ENCODE data around the gene TPH1.

The TPH1 gene

DNA sequence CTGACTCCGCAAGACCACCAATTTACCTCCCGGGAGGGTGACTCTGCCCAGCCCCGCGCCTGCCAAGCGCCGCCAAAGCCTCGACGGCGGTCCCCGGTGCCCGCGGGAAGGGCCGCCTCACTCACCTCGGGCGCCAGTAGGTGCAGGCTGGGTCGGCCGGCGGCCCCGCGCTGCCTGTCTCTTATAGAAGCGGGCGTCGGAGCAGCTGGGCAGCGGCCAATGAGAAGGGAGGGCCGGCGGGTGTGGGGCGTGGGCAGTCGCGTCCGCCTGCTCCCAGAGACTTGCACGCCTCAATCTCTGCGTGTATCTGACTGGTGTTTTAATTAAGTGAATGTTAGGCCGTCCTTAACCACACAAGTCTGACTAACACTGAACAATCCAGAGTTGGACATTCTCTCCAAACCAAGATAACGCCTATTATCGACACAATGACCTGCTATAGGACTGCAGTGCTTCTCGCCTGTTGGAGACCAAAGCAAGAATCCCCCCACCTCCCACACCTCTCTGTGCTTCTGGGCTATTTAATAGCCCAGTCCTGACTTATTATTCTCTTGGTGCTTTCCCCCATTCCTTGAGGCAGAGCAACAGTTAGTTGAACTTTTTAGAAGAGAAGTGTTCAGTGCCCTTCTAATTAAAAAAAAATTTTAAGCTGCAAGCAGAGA is at the start of gene TPH1:
Gene TPH1, minus strand, starts transcription at position 154 of the 662 bp plus-strand sequence. CDS start 5,507 bp downstream, outside the sequence.
- no peak for DNase-seq

DNA sequence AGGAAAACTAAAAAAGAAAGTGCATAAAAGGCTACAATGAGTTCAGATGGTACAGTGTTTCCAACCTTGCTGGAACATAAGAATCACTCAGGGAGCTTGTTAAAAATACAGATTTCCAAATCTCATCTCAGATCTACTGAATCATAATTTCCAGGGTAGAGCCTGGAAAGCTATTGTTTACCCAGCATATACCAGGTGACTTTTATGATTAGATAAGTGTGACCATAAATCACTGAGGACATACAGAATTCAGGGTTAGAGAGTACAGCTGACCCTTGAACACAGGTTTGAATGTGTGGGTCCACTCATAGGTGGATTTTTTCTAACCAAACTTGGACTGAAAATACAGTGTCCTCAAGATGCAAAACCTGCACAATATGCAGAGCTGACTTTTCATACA is 47.9 kb upstream of the TPH1 start:
- DNase-seq, result no peak

DNA sequence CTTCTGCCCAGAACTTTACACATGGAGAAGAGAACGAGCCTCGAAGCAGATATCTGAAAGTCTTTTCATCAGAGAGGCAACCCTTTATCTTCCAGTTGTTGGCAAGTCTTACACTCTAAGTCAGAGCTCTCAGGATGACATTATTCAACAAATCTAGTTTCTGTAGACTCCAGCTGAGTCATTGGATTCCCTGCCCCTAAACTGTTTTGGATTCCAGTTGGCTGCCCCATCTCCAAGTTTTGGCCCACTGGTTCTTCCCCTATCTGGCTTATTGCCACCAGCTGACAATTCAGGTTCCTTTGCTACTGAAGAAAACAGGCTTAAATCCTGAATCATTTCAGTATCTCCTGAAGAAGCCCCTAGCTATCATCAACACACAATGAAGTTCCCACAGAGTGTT is 45.7 kb upstream of the TPH1 start:
- DNase-seq, result no peak

DNA sequence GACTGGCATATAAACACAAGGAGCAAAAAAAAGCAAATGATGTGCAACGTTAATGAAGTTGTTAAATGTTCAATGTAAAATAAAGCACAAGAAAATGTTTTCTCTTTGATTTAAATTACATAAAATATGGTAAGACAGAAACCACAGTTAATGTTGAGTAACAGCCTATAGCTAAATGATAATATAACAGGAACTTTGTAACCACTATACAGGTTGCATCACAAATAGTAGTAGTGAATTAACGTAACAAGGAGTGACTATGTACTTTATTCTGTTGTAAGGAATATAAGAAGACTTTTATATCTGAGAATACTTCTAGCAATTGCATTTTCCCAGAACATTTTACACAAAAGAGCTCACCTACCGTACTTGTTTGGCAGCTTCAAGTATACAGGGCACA is 42.9 kb upstream of the TPH1 start:
- DNase-seq, result no peak

DNA sequence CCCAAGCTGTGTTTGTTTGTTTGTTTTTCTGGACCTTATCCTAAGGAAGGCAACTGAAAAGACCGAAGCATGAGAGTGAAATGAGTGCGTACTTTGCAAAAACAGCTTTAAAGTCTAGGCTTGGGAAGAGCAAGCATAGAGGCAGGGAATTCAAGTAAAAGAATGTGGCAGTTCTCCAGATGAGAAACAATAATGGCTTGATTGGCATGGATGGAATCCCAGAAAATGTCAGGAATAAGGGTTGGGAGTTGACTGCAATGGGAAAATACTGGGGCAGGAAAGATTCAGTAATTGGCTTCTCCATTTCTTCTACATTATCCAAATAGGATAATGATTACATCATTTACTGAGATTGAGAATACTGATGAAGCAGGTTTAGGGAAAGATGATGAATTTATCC is 42.3 kb upstream of the TPH1 start:
- DNase-seq, result no peak

DNA sequence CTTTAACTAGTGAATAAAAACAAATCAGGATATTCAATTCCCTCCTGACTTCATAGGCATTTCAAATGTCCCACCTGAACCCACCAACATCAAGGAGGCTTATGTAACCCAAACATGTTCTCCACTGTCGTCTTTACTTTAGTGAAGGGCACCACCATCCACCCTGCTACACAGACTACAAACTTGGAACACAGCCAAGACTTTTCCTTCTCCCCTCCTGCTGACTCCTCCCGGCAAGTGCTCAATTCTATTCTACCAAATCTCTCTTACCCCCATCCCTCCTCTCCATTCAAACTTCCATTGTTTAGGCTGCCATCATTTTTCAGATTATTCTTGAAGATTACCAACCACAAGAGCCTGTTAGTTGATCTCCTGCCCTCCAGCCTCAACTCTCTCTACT is 35.5 kb upstream of the TPH1 start:
- DNase-seq, result no peak

DNA sequence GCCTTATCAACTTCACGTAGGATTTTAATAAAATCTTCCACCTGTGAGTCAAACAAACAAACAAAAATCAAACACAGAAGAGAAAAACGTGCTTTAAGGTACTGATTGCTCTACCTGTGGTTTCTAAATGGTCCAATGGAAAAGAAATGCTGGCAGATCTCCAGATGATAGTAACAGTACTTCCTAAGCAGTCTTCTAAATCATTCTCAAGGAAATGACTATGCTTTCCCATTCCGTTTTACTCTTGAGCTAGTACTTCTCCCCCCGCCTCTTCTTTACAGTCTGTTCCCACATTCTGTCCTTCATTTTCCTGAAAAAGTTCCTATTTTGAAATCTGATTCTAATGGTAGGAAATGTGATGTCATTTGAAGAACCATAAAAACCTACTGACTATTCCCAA is 34.4 kb upstream of the TPH1 start:
- no peak for DNase-seq

DNA sequence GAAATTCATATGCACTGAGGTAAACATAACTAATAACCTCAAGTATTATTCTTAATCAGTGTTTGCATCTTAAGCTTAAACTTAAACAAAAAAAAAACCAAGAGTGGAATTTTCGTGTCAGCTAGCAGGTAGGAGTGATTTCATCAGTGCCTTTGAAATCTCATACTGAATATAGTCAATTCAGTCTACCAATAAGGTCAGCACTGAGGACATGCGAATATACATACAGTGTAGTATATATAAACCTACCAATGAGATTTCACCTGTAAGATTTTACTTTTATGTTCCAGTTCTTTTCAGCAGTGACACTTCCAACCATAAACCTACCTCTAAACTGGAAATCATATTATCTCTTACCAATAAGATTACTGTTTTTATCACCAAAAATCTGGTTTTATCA is 32.8 kb upstream of the TPH1 start:
- no peak for DNase-seq

DNA sequence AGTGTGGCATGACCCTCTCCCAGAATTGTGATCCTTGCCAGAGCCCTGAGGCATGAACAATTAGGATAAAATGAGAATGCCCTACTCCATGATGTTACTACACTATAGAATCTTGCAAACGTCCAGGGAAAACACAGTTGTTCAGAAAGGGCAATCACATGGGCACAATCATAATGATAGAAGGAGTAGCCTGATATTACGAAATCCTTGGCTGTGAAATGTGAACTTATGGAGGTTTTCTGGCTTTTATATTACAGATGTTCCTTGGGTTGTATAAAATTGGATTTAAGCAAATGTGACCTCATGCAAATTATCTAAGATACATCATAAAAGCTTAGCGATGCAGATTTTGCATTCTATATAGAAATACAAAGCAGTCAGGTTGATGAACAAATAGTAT is 29.4 kb upstream of the TPH1 start:
- no peak for DNase-seq

DNA sequence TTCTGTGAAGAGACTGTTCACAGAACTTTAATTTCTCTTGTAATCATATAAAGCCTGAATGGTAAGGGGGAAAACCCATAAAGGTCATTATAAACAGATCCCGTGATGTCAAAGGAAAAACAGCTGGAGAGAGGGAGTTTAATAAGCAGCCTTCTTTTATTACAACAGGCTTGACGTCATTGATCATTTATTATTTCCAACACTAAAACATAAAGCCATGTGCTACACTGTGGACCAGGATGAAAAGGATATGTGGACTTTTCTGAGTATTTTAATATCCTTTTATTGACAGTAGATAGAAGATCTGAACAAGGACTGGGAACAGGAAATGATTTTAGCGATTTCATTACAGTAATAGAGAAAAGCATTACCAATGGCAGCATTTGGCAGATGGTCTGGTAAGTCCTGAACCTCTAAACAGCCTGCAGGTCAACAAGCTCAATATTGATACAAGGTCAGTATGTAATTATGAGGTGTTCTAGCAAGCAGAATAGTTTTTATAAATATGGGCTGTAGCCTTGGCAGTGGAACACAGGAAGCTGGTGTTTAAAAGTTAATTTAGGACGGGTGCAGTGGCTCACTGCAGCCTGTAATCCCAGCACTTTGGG is 25.1 kb upstream of the TPH1 start:
- DNase-seq, result no peak

DNA sequence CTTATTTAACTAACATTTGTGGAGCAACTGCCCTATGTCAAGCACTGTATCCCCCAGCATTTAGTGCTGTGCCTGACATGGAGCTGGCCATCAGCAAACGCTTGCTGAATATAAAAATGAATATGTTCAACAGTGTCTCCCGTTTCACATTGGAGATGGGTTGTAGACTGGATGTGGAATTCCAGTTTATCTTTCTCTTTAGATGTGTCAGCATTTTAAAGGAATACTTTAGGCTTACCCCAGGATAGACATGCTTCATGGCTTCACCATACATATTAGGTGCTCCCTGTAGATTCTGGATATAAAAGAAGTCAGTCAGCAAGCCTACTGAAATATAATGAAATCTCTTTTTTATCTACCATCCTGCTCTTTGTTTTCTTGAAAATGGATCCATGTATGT is 21.3 kb upstream of the TPH1 start:
- DNase-seq, result no peak

DNA sequence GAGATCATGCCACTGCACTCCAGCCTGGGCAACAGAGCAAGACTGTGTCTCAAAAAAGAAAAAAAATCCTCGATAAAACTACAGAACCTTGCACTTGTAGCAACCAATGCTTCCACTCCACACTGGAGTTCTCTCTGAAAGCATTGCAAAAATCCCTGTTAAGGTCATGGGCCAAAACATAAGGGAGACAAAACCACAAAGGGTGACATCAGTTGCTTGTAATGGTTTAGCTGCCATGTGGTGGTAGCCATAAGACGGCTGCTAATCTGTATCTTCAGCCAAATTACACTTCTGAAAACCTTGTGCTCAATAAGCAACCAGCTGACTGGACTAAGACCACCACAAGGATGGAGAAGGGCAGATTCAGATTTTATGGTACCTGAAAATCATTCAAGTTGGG is 20.6 kb upstream of the TPH1 start:
- no peak for DNase-seq

DNA sequence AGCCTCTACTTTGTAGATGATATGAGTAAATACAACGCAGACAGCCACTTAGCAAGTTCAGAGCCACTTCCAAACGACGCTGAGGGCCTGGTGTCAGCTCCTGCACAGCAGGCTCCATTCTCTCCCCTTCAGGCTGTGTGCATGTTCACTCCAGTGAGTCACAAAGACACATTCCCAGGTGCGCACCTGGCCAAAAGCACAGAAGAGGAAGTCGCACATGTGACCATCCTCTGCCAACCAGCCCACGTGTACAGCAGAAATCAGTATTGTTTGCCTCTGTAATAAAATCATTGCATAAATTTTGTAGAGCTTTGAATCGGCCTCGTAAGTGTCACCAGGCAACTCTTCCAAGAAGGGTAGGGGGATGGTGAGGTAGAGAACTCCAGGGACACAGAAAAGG is 19.5 kb upstream of the TPH1 start:
- DNase-seq, result no peak

DNA sequence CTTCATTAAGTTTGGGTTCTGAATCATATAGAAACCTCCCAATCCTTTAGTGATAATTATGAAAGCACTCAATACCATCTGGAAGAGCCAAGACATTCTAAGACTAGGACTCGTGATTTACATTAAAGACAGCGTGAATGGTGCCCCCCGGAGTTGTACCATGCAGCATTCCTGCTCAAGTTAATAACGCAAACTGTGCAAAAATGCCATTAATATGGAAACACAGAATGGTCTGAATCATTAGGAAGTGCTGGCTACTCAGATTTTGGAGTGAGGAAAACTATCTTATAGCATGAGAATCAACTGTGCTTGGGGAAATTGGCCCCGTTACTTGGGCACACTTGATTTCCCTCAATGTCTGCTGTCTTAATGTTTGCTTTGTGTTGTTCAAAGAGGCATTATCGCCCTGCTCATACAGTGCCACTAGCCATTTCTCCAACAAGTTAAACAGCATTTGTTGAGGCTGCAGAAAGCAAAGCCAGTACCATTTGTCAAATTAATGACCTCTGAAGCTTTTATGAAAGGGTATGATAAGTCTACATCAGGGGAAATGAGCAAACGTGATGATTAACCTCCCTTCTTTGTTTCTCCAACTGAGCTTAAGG is 18.5 kb upstream of the TPH1 start:
- no peak for DNase-seq

DNA sequence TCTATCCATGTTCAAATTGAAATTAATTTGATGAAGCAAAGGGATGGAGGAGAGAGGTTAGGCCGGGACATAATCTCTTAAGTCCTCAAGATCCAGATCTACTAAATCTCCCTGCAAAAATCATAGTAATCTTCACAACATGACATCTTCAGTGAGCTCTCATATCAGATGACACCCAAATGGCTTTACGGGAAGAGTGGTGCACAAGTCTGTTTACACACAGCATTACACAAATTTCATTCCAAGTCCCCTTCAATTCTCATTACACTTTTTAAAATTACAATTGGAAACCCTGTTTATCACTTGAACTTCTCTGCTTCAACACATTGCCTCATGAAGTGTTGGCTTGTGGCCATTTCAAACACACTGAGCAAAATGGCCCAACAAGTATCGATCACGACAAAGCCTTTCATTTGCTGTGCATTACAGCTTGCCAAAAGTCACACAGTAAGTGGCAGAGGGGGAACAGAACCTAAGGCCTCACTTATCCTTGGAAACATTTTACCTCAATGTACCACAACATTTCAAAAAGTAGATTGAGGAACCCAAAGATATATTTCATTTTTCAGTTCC is 17.9 kb upstream of the TPH1 start:
- no peak for DNase-seq

DNA sequence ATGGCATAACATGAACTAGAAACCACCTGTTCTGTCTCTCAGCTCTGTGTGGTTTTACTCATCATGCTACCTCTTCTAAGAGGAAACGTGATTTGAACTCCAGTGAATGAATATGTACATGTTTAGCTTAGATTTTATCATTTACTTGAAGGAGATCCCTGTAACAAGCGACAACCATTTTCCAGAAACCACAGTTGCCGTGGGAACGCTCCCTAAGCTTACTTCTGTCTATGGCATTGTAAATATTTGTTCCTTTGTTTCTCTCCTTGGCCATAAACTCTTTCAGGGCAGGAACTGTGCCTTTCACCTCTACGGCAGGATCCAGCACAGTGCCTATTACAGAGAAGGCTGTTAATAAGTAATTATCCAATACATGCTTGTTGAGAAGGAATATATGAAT is 17.1 kb upstream of the TPH1 start:
- DNase-seq, result no peak

DNA sequence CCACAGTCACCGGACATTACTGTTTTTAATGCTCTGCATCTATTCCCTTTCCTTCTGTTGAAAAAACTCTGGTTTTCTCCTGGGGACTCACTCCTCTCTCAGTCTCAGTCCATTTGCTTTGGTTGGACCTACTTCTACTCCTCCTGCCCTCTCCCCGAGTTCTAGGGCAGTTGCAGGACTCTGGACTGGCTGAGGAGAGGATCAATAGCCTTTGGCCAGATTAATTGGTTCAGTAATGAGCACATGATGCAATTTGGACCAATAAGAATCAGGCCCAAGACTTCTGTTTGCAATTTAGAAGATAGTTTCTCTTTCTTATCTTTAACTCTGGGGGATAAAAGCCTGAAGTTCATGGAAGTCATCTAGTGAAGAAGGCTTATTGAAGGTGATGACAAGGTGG is 15.3 kb upstream of the TPH1 start:
- DNase-seq, result no peak

DNA sequence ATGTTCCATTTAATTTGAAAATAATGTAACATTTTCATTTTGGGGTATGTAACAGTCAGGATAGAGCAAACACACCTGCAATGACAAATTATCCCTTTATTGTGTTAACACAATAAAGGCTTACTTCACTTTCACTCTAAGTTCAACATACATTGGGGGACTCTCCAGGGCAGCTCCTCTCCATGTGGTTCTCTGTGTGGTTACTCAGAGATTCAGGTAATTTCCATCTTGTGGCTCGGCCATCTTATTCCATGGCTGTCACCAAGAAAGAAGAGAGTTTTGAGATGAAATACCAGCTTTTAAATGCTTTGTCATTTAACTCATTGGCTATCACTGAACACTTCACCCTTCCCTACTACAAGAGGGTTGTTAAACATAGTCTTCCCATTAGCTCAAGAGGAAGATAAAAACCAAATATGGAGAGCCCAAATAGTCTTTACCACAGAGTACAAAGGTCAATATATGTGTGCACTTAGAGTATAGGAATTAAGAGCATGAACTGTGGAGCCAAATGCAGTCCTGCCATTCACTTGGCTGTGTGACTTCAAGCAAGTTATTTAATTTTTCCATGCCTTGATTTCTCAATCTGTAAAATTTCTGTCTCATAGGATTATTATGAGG is 10.6 kb upstream of the TPH1 start:
- no peak for DNase-seq

DNA sequence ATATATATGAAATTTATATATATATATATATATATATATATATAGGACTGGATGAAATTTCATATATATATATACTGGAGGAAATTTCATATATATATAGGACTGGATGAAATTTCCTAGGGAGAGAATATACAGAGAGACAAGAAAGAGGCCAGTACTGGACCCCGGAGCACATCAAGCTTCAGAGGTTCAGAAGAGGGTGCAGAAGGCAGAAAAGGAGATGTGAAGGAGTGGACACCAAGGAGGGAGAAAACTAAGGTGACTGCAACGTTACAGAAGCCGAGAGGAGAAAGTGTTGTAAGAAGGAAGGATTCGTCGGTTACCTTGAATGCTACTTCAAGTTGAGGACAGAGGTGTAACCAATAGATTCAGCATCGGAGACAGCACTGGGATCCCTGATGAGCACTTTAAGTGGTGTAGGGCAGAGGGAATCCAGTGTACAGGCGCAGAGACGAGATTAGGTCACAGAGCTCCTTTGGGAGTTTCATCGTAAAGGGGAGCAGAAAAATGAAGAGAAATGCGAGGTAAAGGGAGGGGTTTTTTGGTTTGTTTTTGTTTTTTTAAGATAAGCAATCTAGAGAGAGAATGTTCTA is 8.5 kb upstream of the TPH1 start:
- no peak for DNase-seq

DNA sequence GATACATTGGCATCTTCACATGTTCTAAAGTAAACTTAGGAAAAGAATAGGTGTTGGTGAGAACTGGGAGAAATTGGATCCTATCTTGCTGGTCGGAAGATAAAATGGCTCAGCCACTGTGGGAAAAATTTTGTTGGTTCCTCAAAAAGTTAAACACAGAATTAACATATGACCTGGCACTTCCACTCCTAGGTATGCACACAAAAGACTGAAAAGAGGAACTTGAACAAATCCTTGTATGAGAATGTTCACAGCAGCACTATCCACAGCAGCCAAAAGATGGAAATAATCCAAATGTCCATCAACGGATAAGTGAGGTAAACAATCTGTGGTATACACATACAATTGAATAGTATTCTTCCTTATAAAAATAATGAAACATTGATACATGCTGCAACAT is 4.8 kb upstream of the TPH1 start:
- no peak for DNase-seq

DNA sequence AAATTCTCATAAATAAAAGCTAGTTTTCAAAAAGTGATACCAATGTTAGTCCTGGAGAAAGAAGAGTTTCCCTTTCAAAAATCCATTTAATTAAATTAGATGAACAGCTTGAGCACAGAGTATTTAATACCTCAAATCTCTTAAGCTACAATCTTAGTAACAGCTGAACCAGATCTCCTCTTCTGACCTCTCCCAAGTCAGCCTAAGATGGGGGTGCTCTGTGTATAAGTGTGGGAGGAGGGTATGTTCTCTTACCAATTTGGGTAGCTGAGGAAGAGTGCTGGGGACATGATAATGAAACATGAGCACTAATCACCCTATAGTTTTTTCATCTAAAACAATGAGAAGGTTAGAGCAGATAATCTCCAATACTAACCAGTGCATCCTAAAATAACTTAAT is 9.6 kb downstream of the TPH1 start:
- no peak for DNase-seq

DNA sequence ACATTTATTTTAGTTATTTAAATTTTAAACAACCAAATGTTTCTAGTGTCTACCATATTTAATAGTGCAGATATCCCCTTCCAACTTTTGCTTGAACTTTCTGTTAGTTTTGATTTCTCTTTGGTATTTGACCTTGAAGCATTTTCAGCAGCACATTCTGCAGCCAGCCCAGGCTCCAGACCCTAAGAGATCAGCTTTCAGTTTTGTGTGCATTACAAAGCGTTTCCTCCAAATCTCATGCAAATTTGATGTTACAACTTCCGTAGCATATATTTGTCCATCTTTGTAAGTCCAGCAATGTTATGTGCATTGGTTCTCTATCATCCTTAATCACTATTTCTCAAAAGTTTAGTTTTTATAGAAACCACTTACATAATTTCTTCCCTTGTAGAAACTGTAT is 18.6 kb downstream of the TPH1 start:
- DNase-seq, result no peak

DNA sequence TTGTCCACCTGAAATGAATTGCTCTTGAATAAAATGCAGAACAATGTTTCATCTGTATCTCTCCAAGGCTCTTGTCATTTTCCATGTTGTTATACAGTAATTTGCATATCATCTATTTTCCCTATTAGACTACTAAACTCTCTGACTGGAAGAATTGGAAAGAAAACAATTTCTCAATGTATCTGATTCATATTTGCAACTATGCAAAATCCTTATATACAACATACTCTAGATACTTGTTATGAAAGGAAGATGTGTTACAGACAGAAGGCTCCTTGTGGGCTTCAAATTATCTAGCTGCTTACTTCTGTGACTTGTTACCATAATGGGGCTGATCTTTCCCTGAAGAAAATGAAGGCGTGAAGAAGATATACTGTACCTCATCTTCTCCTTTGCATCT is 23.6 kb downstream of the TPH1 start:
- DNase-seq, result no peak

DNA sequence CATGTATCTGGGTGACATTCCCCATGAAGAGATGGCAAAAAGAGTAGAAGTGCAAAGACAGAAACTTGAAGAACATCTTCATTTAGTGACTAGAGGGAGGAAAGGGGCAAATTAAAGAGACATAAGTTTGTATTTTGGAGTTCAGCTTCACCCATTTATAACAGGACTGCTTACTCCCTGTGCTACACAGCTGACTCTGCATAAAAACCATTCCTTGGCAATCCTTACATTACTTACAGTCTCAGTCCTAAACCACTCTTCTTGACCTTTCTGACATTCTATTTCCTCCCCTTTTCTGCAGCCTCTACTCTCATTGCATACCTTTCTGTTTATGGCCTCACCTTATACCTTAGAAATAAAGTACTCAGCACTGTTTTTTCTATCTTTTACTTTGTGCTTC is 26.4 kb downstream of the TPH1 start:
- DNase-seq, result no peak
